Sigmoid colon (tissue), 4 donors: ENCODE data around the gene KRTAP10-9.

Experiments used
- CTCF ChIP-seq, 4 experiments: fragments of 450-650 bp in 3 of 4; fragments of 200-600 bp in 1 of 4; IDR thresholded peaks; one replicate each; pipeline ENCODE4 v1.5.1; 2016 to 2019; ENCODE audit warnings: antibody characterized with exemption in 4 of 4, mild to moderate bottlenecking in 3 of 4, moderate library complexity in 2 of 4
- EP300 ChIP-seq, 4 donors: sonication (generic); formaldehyde crosslinking; IDR thresholded peaks; one replicate each; pipeline ENCODE4 v1.6.1; 2017; ENCODE audit warnings: antibody characterized with exemption in 4 of 4
- POLR2A ChIP-seq, 2 donors: fragments of 450-650 bp; IDR thresholded peaks; one replicate each; pipeline ENCODE4 v1.6.1; 2016; ENCODE audit warnings: antibody characterized with exemption in 2 of 2, mild to moderate bottlenecking in 2 of 2, moderate library complexity in 2 of 2
- POLR2AphosphoS5 ChIP-seq, 4 donors: sonication (generic); formaldehyde crosslinking; IDR thresholded peaks; one replicate each; pipeline ENCODE4 v1.6.1; 2017; ENCODE audit warnings: antibody characterized with exemption in 4 of 4

GRCh38 chr21:44643741-44644310 lies 16.9 kb downstream of the KRTAP10-9 start:
- TF ChIP-seq CTCF (IDR thresholded peaks at IDR 0.05), result no peak
- no peak for TF ChIP-seq POLR2AphosphoS5 (IDR thresholded peaks at IDR 0.05)
- TF ChIP-seq POLR2A (IDR thresholded peaks at IDR 0.05), result no peak
- TF ChIP-seq EP300 (IDR thresholded peaks at IDR 0.05), result no peak
